HEK293 (cell line): ENCODE results near the gene C9orf40.

Experiments used
- CTCF ChIA-PET: fragments of 350-600 bp; formaldehyde crosslinking; extraction: SDS; loops from one replicate; lab custom pipeline; 2021; ENCODE audit warnings: antibody characterized with exemption; lab: Yijun Ruan, JAX
- POLR2A ChIA-PET: fragments of 300-600 bp; formaldehyde crosslinking; extraction: SDS; loops from one replicate; lab custom pipeline; 2020; ENCODE audit warnings: antibody characterized with exemption, inconsistent platforms; lab: Yijun Ruan, JAX
- H3K27ac ChIP-seq: fragments of 200-500 bp; sonication (Bioruptor generic); 2 replicates; pipeline ENCODE4 v1.5.1; 2014; ENCODE audit warnings: low read depth, low read length, control low read depth, inconsistent platforms; ENCODE audit errors: extremely low read depth
- H3K36me3 ChIP-seq, 2 experiments: fragments of 200-500 bp in 1 of 2; sonication (Bioruptor generic) in 1 of 2; 1 replicate in 1 of 2; 2 replicates in 1 of 2; pipeline ENCODE4 v1.5.1; 2014 to 2017; ENCODE audit warnings: inconsistent platforms in 2 of 2, low read length in 2 of 2; ENCODE audit not compliant: control insufficient read depth in 2 of 2, insufficient read depth in 1 of 2
- H3K4me1 ChIP-seq: fragments of 200-500 bp; sonication (Bioruptor generic); 2 replicates; pipeline ENCODE4 v1.5.1; 2014; ENCODE audit warnings: mild to moderate bottlenecking, low read length, inconsistent platforms; ENCODE audit not compliant: control insufficient read depth, insufficient read depth
- H3K4me3 ChIP-seq: 2 replicates; pipeline ENCODE4 v1.5.1; 2011; ENCODE audit warnings: low read depth, mild to moderate bottlenecking, control low read depth, low read length, moderate library complexity
- H3K9me3 ChIP-seq: fragments of 200-500 bp; sonication (Bioruptor generic); 2 replicates; pipeline ENCODE4 v1.5.1; 2014; ENCODE audit warnings: low read depth, low read length, inconsistent platforms; ENCODE audit not compliant: control insufficient read depth, insufficient read depth
- BCL11B ChIP-seq: fragments of 450-650 bp; formaldehyde crosslinking; IDR thresholded peaks from 2 replicates; pipeline ENCODE4 v1.5.1; 2016; ENCODE audit warnings: low read depth, missing biosample characterization, missing genetic modification characterization
- FEZF1 ChIP-seq: fragments of 450-650 bp; formaldehyde crosslinking; IDR thresholded peaks from 2 replicates; pipeline ENCODE4 v1.5.1; 2016; ENCODE audit warnings: missing biosample characterization, missing genetic modification characterization
- GLI2 ChIP-seq: fragments of 450-650 bp; formaldehyde crosslinking; IDR thresholded peaks from 2 replicates; pipeline ENCODE4; 2017; ENCODE audit warnings: missing biosample characterization, missing genetic modification characterization, low read depth, borderline replicate concordance
- KLF9 ChIP-seq: fragments of 450-650 bp; formaldehyde crosslinking; IDR thresholded peaks from 2 replicates; pipeline ENCODE4 v1.5.1; 2016; ENCODE audit warnings: missing biosample characterization, missing genetic modification characterization, low read depth
- MEIS1 ChIP-seq: sonication (generic); formaldehyde crosslinking; IDR thresholded peaks from 2 replicates; pipeline ENCODE4 v1.8.1; 2022; ENCODE audit warnings: missing genetic modification reagents, mild to moderate bottlenecking, borderline replicate concordance
- MYNN ChIP-seq: fragments of 450-650 bp; formaldehyde crosslinking; IDR thresholded peaks from 2 replicates; pipeline ENCODE4 v1.5.1; 2016; ENCODE audit warnings: missing biosample characterization, missing genetic modification characterization, borderline replicate concordance
- PRDM1 ChIP-seq: fragments of 450-650 bp; formaldehyde crosslinking; IDR thresholded peaks from 2 replicates; pipeline ENCODE4; 2016; ENCODE audit warnings: missing biosample characterization, missing genetic modification characterization
- SETDB1 ChIP-seq: IDR thresholded peaks from one replicate; pipeline ENCODE4 v1.6.1; 2017; ENCODE audit warnings: mild to moderate bottlenecking, low read length, moderate library complexity, mixed read lengths; ENCODE audit not compliant: insufficient read length
- TRIM28 ChIP-seq: IDR thresholded peaks from 2 replicates; pipeline ENCODE4 v1.6.1; 2011; ENCODE audit warnings: low read length, control low read depth, borderline replicate concordance
- YY2 ChIP-seq: fragments of 450-650 bp; formaldehyde crosslinking; IDR thresholded peaks from 2 replicates; pipeline ENCODE4 v1.5.1; 2016; ENCODE audit warnings: missing biosample characterization, missing genetic modification characterization
- ZEB2 ChIP-seq: fragments of 450-650 bp; formaldehyde crosslinking; IDR thresholded peaks from 2 replicates; pipeline ENCODE4 v1.5.1; 2016; ENCODE audit warnings: missing biosample characterization, missing genetic modification characterization
- ZNF10 ChIP-seq: fragments of 450-650 bp; formaldehyde crosslinking; IDR thresholded peaks from 2 replicates; pipeline ENCODE4 v1.5.1; 2017; ENCODE audit warnings: missing biosample characterization, missing genetic modification characterization
- ZNF132 ChIP-seq: fragments of 450-650 bp; formaldehyde crosslinking; IDR thresholded peaks from 2 replicates; pipeline ENCODE4 v1.5.1; 2017; ENCODE audit warnings: missing biosample characterization, missing genetic modification characterization, borderline replicate concordance
- ZNF16 ChIP-seq: fragments of 450-650 bp; formaldehyde crosslinking; IDR thresholded peaks from 2 replicates; pipeline ENCODE4 v1.5.1; 2016; ENCODE audit warnings: low read depth, missing biosample characterization, missing genetic modification characterization
- ZNF19 ChIP-seq: fragments of 450-650 bp; formaldehyde crosslinking; IDR thresholded peaks from 2 replicates; pipeline ENCODE4; 2016; ENCODE audit warnings: missing biosample characterization, missing genetic modification characterization, low read depth
- ZNF248 ChIP-seq: fragments of 450-650 bp; formaldehyde crosslinking; IDR thresholded peaks from 2 replicates; pipeline ENCODE4 v1.5.1; 2017; ENCODE audit warnings: missing biosample characterization, missing genetic modification characterization
- ZNF274 ChIP-seq, 2 experiments: fragments of 200-500 bp in 1 of 2; fragments of 450-650 bp in 1 of 2; sonication (Bioruptor generic) in 1 of 2; formaldehyde crosslinking in 1 of 2; IDR thresholded peaks; 2 replicates each; pipeline versions ENCODE4 v1.5.1 to v1.6.1; 2014 to 2016; ENCODE audit warnings: borderline replicate concordance in 1 of 2, inconsistent platforms in 1 of 2, low read length in 1 of 2, missing biosample characterization in 1 of 2, missing genetic modification characterization in 1 of 2
- ZNF335 ChIP-seq: fragments of 450-650 bp; formaldehyde crosslinking; conservative IDR thresholded peaks from 2 replicates; pipeline ENCODE4 v1.5.1; 2016; ENCODE audit warnings: missing biosample characterization, missing genetic modification characterization
- ZNF350 ChIP-seq: fragments of 450-650 bp; formaldehyde crosslinking; IDR thresholded peaks from 2 replicates; pipeline ENCODE4 v1.5.0; 2017; ENCODE audit warnings: missing biosample characterization, mild to moderate bottlenecking, missing genetic modification characterization
- ZNF548 ChIP-seq: fragments of 450-650 bp; formaldehyde crosslinking; IDR thresholded peaks from 2 replicates; pipeline ENCODE4 v1.5.1; 2016; ENCODE audit warnings: missing biosample characterization, missing genetic modification characterization
- ZNF560 ChIP-seq: fragments of 450-650 bp; formaldehyde crosslinking; IDR thresholded peaks from 2 replicates; pipeline ENCODE4 v1.5.1; 2017; ENCODE audit warnings: missing biosample characterization, missing genetic modification characterization, borderline replicate concordance
- ZNF600 ChIP-seq: fragments of 450-650 bp; formaldehyde crosslinking; IDR thresholded peaks from 2 replicates; pipeline ENCODE4 v1.5.1; 2016; ENCODE audit warnings: missing biosample characterization, missing genetic modification characterization
- ZNF658 ChIP-seq: fragments of 450-650 bp; formaldehyde crosslinking; IDR thresholded peaks from 2 replicates; pipeline ENCODE4; 2016; ENCODE audit warnings: missing biosample characterization, missing genetic modification characterization
- ZNF76 ChIP-seq: fragments of 450-650 bp; formaldehyde crosslinking; IDR thresholded peaks from 2 replicates; pipeline ENCODE4; 2016; ENCODE audit warnings: low read depth, missing biosample characterization, missing genetic modification characterization, borderline replicate concordance
- TF ChIP-seq, protein P1 (sequence below): fragments of 450-650 bp; formaldehyde crosslinking; IDR thresholded peaks from 2 replicates; pipeline ENCODE4 v1.5.1; 2017; ENCODE audit warnings: missing biosample characterization, missing genetic modification characterization
- TF ChIP-seq, protein P2 (sequence below): fragments of 450-650 bp; formaldehyde crosslinking; IDR thresholded peaks from 2 replicates; pipeline ENCODE4 v1.5.1; 2016; ENCODE audit warnings: missing biosample characterization, missing genetic modification characterization
- TF ChIP-seq, protein P3 (sequence below): IDR thresholded peaks from 2 replicates; pipeline ENCODE4 v1.6.1; 2011; ENCODE audit warnings: mild to moderate bottlenecking, low read depth, low read length, borderline replicate concordance
- TF ChIP-seq, protein P4 (sequence below): fragments of 450-650 bp; formaldehyde crosslinking; IDR thresholded peaks from 2 replicates; pipeline ENCODE4 v1.5.1; 2016; ENCODE audit warnings: missing biosample characterization, missing genetic modification characterization, low read depth

C9orf40 gene

DNA sequence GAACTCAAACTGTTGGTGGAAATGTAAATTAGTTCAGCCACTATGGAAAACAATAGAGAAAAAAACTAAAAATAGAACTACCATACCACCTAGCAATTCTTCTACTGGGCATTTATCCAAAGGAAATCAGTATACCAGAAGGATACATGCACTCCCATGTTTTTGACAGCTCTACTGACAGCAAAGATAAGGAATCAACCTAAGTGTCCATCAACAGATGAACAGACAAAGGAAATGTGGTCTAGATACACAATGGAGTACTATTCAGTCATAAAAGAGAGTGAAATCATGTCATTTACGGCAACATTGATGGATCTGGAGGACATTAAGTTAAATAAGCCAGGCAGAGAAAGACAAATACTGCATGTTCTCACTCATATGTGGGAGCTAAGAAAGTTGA lies 21.8 kb upstream of the C9orf40 start:
- H3K36me3 ChIP-seq = peaks cover 0 to 24% of the 10 kb centered on the region in 2 experiments; a peak in 1 of 3 replicates
- no peaks in the 10 kb centered on the region for H3K9me3 ChIP-seq
- ChIA-PET CTCF (interaction anchor here (1.2 kb wide), 1 partner anchor 9 kb away, joined by 3 read pairs; no protein-coding TSS in a partner anchor), POLR2A (no interaction called here)
- H3K4me1 ChIP-seq = no peaks in the 10 kb centered on the region
- no peak overlapping the region for H3K27ac ChIP-seq
- H3K4me3 ChIP-seq = no peak overlapping the region
- TF ChIP-seq FEZF1 (tag by site-specific recombination) = no peak
- no peak for TF ChIP-seq ZEB2 (tag by site-specific recombination)
- TF ChIP-seq ZNF16 = no peak
- no peak for TF ChIP-seq ZNF600 (tag by site-specific recombination)
- TF ChIP-seq, protein P1, sequence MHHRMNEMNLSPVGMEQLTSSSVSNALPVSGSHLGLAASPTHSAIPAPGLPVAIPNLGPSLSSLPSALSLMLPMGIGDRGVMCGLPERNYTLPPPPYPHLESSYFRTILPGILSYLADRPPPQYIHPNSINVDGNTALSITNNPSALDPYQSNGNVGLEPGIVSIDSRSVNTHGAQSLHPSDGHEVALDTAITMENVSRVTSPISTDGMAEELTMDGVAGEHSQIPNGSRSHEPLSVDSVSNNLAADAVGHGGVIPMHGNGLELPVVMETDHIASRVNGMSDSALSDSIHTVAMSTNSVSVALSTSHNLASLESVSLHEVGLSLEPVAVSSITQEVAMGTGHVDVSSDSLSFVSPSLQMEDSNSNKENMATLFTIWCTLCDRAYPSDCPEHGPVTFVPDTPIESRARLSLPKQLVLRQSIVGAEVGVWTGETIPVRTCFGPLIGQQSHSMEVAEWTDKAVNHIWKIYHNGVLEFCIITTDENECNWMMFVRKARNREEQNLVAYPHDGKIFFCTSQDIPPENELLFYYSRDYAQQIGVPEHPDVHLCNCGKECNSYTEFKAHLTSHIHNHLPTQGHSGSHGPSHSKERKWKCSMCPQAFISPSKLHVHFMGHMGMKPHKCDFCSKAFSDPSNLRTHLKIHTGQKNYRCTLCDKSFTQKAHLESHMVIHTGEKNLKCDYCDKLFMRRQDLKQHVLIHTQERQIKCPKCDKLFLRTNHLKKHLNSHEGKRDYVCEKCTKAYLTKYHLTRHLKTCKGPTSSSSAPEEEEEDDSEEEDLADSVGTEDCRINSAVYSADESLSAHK (tag by site-specific recombination) = no peak
- TF ChIP-seq SETDB1 = no peak
- TF ChIP-seq MYNN (tag by site-specific recombination) = no peak
- TF ChIP-seq BCL11B (tag by site-specific recombination) = no peak
- TF ChIP-seq TRIM28 = no peak
- no peak for TF ChIP-seq ZNF560 (tag by site-specific recombination)
- TF ChIP-seq YY2 (tag by site-specific recombination) = no peak
- TF ChIP-seq ZNF335 (tag by site-specific recombination) = no peak
- TF ChIP-seq, protein P2, sequence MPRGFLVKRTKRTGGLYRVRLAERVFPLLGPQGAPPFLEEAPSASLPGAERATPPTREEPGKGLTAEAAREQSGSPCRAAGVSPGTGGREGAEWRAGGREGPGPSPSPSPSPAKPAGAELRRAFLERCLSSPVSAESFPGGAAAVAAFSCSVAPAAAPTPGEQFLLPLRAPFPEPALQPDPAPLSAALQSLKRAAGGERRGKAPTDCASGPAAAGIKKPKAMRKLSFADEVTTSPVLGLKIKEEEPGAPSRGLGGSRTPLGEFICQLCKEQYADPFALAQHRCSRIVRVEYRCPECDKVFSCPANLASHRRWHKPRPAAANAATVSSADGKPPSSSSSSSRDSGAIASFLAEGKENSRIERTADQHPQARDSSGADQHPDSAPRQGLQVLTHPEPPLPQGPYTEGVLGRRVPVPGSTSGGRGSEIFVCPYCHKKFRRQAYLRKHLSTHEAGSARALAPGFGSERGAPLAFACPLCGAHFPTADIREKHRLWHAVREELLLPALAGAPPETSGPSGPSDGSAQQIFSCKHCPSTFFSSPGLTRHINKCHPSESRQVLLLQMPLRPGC (tag by site-specific recombination) = no peak
- no peak for TF ChIP-seq PRDM1
- TF ChIP-seq GLI2 (tag by site-specific recombination) = no peak
- TF ChIP-seq, protein P3, sequence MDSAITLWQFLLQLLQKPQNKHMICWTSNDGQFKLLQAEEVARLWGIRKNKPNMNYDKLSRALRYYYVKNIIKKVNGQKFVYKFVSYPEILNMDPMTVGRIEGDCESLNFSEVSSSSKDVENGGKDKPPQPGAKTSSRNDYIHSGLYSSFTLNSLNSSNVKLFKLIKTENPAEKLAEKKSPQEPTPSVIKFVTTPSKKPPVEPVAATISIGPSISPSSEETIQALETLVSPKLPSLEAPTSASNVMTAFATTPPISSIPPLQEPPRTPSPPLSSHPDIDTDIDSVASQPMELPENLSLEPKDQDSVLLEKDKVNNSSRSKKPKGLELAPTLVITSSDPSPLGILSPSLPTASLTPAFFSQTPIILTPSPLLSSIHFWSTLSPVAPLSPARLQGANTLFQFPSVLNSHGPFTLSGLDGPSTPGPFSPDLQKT = no peak
- no peak for TF ChIP-seq ZNF248 (tag by site-specific recombination)
- no peak for TF ChIP-seq ZNF274 (IDR thresholded peaks at IDR 0.05; ENCODE audit: low read length)
- TF ChIP-seq ZNF274 (tag by site-specific recombination; IDR thresholded peaks at IDR 0.05; ENCODE audit: borderline replicate concordance) = no peak
- TF ChIP-seq ZNF76 (tag by site-specific recombination) = no peak

DNA sequence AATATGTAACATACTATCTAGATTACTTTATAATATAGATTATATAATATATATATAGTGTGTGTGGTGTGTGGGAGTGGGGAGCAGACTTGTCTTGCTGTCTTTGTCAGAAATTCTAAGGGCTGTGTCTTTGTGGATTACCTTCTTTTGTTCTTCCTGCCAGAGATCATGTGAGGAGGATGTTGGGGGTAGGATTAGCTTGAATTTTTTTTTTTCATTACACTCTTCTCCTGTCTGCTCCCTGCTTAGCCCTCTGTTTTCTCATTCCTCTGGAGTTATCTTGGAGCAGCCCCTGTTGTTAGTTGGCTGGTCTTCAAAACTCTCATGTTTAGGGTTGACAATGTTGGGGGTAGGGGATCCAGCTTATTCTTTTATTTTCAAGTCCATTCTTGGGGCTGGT lies 21.0 kb upstream of the C9orf40 start:
- H3K4me3 ChIP-seq = no peak overlapping the region
- no peaks in the 10 kb centered on the region for H3K4me1 ChIP-seq
- H3K36me3 ChIP-seq = peaks cover 0 to 17% of the 10 kb centered on the region in 2 experiments; a peak in 1 of 3 replicates
- TF ChIP-seq, protein P4, sequence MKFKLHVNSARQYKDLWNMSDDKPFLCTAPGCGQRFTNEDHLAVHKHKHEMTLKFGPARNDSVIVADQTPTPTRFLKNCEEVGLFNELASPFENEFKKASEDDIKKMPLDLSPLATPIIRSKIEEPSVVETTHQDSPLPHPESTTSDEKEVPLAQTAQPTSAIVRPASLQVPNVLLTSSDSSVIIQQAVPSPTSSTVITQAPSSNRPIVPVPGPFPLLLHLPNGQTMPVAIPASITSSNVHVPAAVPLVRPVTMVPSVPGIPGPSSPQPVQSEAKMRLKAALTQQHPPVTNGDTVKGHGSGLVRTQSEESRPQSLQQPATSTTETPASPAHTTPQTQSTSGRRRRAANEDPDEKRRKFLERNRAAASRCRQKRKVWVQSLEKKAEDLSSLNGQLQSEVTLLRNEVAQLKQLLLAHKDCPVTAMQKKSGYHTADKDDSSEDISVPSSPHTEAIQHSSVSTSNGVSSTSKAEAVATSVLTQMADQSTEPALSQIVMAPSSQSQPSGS = no peak
- TF ChIP-seq MEIS1 = no peak
- no peak for TF ChIP-seq FEZF1 (tag by site-specific recombination)
- no peak for TF ChIP-seq ZNF10 (tag by site-specific recombination)
- no peak for TF ChIP-seq ZNF19 (tag by site-specific recombination)
- TF ChIP-seq ZNF658 = no peak
- no peak for TF ChIP-seq ZNF132
- no peak for TF ChIP-seq KLF9 (tag by site-specific recombination)
- no peak for TF ChIP-seq ZNF350 (tag by site-specific recombination)
- TF ChIP-seq ZNF548 (tag by site-specific recombination) = no peak
- TF ChIP-seq, all 188 proteins: peak for 0
- ChIA-PET POLR2A (no interaction called here), CTCF (no interaction called here)
- no peaks in the 10 kb centered on the region for H3K9me3 ChIP-seq
- no peak overlapping the region for H3K27ac ChIP-seq
